CD1c-positive myeloid dendritic cell (primary cell): Measurements from ENCODE around the gene ECE1.
"Not testable (repeated sequence)": the region's sequence is repeated elsewhere in the genome, so short reads cannot be mapped to it uniquely, and the experiment has no call there.

Source experiments
- DNase-seq: peaks from one replicate; pipeline ENCODE4 v3.0.0-alpha.2; 2016; ENCODE audit errors: extremely low spot score

ECE1 gene

DNA sequence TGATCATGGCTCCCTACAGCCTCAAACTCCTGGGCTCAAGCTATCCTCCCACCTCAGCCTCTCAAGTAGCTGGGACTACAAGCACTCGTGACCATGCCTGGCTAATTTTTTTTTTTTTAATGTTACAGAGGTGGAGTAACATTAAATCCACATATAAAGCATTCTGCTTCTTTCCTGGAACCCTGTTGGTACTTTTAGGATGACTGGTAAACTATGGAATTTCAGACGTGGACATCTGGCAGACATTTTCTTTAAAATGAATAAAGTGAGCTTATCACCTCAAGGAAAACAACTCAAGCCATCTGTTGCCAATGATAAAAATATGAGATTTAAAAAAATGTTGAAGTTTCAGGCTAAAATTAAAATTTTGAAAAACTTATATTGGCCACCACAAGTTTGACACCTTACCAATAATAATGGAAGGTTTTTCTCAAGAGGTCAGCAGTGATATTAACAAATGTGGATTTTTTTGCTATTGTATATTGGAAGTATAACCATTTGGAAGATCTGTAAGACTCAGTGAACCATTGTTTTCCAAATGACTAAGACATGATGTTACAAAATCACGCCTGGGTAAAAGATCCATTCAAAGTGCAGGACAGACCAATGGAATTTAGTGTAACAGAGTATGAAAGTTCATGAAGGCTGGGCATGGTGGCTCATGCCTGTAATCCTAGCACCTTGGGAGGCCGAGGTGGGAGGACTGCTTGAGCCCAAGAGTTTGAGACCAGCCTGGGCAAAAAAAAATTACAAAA, 60.8 kb downstream of the ECE1 start:
- no peak for DNase-seq

DNA sequence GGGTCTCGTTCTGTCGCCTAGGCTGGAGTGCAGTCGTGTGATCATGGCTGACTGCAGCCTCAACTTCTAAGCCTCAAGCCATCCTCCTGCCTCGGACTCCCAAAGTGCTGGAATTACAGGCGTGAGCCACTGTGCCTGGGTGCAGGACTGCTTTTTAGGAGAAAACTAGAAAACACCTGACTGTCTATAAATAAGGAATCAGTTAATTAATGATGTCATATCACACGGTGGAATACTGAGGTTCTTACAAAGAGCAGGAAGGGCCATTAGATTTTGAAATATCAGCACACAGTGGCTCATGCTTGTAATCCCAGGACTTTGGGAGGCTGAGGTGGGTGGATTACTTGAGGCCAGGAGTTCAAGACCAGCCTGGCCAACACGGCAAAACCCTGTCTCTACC, 62.0 kb downstream of the ECE1 start:
- DNase-seq, result not testable (repeated sequence)

DNA sequence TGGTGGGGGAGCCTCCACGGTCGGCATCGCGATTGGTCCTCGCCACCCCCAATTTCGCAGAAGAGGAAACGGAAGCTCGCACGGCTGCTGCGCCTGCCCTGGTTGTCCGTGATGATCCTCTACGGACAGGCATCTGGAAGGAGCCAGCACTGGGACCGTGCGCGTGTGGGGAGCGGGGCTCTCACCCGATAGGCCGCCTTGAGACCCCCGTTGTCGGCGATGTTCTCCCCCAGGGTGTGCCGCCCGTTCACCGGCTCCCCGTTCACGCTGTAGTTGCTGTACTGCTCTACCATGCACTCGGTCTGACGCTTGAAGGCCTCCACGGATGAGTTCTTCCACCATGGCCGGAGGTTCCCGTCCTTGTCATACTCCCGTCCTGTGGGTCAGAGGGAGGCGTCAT, 65.2 kb downstream of the ECE1 start:
- no peak for DNase-seq

DNA sequence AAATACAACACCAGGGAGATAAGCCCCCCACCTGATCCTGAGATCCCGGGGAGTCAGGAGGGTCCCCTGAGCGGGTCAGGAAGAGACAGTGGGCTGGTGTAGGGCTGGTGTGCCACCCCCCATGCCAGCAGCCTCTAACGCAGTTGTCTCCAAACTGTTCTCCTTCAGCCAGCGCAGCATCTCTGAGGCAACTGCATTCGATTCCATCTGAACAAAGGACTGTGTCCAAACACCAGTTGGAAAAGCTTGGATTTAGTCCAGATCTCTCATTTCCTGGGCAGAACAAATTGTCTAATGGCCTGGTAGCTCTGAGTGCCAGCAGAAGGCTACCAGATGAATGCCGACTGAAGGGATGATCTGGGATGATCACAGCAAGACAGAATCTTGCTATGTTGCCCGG, 69.4 kb downstream of the ECE1 start:
- no peak for DNase-seq

DNA sequence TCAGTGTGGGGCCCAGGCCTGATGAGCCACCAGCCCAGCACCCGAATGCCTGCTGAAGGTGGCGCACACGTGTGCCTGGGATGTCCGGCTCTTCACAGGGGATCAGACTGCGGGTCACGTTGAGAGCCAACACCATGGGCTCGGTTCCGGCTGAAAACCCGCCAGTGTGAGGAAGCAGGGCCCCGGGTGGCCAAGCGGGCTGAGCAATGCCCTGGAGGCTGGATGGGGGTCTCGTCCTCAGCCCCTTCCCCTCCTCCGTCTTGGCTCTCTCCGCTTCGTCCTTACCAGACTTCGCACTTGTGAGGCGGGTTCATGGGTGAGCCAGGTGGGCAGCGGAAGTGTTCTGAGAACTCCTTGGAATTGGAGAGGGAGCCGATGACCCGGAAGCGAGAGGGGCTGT, 70.6 kb downstream of the ECE1 start:
- no peak for DNase-seq

DNA sequence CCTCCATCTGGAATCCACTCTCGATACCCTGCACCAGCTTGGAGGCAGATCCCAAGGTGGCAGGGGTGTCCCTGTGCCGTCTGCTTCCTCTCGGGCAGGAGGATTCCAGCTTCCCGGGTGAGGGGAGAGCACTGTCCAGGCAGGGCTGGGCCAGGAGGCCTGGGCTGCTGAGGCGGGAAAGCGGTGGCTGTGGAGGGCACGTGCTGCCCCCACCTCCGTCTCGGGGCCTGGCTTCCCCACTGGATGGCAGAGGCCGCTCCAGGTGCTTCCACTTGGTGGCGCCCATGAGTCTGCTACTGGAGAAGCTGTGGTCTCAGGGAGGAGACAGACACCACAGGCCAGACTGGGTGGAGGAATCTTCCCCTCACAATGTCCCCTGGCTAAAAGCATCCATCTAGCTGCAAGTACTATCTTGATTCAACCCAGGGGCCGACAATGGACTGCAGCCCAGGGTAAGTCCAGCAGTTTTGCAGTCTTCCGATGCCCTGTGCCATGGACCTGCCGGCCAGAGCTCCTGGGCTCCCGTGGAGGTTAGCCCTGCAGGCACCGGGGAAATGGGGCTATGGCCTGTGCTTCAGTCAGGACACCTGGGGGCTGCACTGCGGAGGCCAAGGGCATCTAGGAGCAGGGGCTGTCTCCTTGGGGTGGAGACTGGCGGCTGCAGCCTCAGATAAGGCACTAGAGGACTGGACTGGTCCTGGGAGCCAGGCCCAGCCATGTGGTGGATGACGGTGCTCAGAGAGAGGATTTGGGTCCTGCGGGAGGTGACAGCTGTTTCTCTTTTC, 72.3 kb downstream of the ECE1 start:
- peak; percentile 12 for DNase-seq

DNA sequence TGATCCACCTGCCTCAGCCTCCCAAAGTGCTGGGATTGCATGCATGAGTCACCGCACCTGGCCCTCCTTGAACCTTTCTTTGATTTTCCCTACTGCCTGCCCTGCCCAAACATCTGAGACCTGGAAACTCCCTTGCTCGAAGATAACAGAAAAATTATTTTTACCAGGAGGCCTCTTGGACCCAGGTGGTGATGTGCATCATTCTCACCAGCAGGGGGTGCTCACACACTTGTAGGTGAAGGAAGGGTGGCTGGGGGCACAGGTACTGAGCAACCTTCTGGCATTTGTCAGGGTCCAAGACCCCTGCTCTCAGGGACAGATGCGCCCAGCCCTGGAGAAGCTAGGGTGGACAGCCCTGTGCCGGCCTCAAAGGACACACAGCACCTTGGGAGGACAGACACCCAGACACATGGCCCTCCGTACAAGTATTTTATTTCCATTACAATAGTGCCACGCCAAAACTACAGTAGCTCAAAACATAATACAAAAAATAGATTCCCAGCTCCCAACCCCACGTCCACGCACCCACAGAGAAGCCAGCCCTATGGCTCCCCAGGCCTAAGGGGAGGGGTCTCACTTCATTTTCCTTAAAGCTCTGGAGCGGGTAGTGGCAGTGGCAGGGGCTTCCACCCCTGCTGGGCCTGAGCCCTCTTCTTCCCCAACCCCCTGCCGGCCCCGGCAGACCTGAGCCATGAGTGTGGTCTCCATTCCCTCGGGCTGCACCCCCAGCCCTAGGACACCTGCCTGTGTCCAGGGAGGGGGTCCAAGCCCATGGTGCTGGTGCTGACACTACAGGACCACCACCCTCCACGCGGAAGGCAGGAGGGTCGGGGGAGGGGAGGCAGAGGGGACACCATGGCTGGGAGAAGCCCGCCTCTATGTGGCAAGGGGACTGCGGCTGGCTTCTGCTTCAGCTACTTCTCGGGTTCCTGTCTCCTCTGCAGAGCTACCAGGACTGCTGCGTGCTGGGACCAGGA, 73.1 kb downstream of the ECE1 start:
- peak; percentile 61 for DNase-seq

DNA sequence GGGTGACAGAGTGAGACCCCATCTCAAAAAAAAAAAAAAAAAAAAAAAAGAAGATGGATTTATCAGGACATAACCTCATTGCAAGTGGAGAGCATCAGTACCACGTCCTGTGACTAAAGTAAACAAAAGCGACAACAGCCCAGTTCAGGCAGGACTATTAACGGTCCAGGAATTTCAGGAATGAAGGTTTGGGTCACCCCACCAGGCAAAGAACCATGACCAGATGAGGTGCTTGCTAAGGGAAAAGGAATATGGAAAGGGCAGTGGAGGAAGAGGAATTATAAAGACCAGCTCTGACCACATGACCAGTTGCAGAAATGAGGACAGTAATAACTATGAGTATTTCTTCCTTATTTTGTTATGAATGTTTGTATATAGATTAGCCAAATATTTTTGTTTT, 78.1 kb downstream of the ECE1 start:
- peak; percentile 9 for DNase-seq

DNA sequence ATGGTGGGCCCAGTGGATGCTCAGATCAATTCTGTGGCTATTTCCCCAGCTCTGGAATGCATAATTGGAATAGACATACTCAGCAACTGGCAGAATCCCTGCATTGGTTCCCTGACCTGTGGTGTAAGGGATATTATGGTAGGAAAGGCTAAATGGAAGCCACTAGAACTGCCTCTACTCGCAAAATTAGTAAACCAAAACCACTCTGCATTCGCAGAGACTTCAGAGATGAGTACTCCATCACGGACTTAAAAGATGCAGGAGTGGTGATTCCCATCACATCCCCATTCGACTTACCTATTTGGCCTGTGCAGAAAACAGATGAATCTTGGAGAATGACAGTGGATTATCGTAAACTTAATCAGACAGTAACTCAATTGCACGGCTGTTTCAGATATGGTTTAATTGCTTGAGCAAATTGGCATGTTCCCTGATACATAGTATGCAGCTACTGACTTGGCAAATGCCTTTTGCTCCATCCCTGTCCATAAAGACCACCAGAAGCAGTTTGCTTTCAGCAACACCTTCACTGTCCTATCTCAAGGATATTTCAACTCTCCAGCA, 82.0 kb downstream of the ECE1 start:
- not testable (repeated sequence) for DNase-seq

DNA sequence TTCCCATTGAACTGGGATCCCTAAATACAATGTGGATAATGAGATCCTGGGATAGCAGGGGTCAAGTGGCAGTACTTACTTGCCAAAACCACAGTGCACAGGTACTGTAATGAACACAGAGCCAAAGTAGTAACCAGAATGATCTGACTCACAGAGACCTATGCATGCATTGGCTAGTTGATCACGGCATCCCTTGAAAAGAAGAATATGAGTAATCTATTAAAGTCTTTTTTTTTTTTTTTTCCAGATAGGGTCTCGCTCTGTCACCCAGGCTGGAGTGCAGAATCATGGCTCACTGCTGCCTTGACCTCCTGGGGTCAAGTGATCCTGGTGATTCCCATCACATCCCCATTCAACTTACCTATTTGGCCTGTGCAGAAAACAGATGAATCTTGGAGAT, 84.1 kb downstream of the ECE1 start:
- DNase-seq, result no peak

DNA sequence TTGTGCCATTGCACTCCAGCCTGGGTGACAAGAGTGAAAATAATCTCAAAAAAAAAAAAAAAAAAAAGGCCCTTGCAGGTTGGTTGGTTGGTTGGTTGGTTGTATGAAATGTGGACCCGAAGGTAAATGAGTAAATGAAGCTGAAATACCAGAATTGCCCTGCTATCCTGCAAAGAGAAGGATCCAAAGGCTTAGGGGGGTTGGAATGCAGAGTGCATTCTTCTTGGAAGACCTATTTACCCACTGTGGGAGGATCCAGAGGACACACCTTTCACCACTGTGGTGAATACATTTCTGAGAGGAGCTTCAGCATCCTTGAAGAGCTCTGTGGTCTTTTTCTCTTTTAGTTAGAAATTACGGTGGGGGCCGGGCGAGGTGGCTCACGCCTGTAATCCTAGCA, 84.8 kb downstream of the ECE1 start:
- no peak for DNase-seq

DNA sequence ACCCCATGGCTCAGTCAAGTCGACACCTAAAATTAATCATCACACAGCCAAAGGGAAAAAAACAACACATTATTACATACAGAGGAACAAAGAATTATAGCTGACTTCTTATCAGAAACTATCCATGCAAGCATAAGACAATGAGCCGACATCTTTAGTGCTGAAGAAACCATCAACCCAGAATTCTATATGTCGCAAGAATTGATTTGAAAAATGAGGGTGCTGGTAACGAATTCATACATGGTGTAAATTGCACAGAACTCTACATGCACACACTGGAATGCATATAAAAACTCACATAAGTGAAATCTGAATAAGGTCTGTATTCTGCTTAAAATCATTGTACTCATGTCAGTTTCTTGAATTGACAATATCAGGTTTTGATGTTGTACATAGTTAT, 88.6 kb downstream of the ECE1 start:
- no peak for DNase-seq

DNA sequence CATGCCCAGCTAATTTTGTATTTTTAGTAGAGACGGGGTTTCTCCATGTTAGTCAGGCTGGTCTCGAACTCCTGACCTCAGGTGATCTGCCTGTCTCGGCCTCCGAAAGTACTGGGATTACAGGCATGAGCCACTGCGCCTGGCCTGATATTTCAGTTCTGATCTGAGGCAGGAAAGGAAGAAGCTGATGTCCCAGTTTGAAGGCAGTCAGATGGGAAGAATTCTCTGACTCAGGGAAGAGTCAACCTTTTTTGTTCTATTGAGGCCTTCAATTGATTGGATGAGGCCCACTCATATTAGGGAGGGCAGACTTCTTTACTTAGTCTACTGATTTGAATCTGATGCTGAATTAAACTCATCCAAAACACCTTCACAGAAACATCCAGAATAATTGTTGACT, 89.0 kb downstream of the ECE1 start:
- not testable (repeated sequence) for DNase-seq

DNA sequence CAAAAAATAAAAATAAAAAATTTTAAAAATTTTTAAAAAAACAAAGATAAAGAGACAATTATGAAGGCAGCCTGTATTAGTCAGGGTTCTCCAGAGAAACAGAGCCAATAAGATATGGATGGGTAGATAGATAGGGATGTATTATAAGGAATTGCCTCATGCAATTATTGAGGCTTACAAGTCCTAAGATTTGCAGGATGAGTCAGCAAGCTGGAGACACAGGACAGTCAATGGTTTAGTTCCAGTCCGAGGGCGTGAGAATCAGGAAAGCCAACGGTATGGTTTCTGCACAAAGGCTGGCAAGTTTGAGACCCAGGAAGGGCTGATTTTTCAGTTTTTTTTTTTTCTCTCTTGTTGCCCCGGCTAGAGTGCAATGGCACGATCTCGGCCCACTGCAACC, 89.5 kb downstream of the ECE1 start:
- no peak for DNase-seq

DNA sequence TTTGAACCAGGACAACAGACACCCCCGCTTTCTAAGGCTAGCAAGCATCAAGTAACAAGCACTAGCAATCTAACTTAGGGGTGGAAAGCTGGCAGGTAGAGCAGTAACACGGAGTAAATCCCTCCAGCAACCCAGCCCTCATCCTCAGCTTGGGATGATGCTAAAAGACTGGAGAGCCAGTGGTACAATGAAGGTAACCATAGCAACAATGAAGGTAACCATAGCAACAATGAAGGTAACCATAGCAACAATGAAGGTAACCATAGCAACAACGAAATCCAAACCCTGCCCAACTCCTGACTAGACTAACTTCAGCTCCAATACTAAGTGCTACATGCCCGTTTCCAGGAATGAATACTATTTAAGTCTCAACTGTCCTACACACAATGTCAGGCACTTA, 91.3 kb downstream of the ECE1 start:
- no peak for DNase-seq

DNA sequence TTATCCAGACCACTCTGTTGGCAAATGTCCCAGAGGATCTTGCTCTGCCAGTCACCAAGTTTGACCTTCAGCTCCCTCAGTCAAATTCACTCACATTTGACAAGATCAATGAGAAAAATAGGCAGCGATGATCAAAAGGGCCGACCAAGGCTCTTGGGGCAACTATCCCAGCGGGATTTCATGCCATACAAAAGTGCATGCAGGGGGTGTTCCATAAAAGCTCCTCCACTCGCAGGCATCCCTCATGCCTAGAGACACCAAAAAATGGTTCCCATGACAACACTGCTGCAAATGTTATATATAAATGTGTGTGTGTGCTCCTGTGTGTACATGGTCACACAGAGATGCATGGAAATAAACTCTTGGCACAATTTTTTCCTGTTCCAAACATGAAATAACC, 97.4 kb downstream of the ECE1 start:
- DNase-seq, result no peak

DNA sequence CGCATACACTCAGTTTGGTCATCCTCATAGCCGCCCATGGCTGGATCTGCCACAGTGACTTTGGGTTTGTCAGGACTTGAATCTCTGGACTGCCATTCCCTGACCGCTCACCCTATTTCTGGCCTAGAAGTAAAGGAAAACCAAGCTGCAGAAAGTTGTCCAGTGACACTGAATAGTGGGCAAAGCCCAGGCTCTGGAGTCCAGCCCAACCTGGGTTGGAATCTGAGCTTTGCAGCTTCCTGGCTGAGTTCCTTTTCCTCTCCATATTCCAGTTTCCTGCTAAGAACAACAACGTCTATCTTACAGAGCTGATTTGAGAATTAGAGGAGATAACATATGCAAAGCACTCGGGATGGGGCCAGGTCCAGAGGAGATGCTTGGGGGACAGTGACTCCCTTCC, 98.0 kb downstream of the ECE1 start:
- DNase-seq, result no peak

DNA sequence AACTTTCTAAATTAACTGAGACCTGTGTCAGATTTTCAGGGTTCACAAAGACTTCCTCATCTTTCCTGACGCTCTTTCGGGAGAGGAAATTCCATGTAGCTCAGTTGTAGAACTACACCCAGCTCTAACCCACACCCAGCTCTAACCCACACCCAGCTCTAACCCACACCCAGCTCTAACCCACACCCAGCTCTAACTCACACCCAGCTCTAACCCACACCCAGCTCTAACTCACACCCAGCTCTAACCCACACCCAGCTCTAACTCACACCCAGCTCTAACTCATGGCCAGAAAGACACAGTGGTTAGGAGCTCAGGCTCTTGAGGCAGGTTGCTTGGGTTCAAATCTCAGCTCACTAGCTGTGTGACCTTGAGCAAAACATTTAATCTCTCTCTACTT, 99.5 kb downstream of the ECE1 start:
- DNase-seq, result not testable (repeated sequence)

DNA sequence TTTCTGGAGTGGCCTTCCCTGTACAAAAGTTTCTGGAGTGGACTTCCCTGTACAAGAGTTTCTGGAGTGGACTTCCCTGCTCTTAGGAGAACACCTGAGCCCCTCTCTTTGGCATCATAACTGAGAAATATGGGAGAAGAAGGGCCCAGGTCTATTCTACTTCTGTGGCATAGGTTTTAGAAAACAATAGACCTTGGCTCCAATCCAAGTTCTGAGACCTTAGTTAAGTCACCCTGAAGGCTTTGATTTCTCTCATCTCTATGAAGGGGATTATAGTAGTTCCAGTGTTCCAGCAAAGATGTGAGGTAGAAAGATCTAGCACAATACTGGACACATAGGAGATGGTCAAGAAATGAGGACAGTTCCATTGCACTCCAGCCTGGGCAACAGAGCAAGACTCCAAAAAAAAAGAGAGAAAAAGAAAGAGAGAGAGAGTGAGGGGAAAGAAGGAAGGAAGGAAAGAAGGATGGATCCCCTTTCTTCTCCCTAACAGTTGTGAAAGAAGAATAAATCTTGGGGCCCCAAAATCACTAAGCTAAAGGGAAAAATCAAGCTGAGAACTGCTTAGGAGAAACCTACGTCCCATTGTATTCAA, 100.3 kb downstream of the ECE1 start:
- no peak for DNase-seq

DNA sequence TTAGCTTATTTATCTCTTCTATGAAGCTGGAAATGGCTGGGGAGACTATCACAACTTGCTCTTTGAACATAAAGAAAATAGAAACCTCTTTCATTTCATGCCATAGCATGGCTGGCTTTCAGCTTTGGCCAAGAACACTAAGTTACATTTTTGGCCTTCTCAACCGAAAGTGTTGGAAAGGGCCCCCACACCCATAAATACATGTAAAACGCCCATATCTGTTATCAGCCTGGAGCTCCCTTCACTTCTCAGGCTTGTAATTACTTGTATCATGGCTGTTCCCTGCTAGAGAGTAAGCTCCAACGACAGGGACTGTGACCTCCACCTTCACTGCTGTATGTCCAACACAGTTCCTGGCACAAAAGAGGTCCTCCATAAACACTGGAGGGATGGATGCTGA, 100.8 kb downstream of the ECE1 start:
- no peak for DNase-seq

DNA sequence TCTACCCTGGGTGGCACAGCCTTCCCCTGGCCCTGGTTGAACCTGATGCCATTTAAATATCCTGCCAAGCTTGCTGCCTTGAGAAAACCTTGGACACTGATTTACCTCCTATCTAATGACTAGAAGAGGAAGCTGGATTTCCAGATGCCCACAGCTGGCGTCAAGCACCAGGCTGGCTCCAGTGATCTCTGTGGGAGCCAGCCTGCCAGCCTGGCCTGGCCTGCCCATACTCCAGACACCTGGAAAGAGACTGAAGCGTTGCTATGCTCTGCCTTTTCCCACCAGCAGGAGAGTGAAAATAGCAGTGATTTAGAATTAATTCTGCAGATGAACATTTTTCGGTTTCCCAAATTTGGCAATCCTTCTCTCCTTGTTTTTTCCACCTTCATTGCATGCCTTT, 102.0 kb downstream of the ECE1 start:
- no peak for DNase-seq
